ENCODE data around the gene SMAD5. TPM values are rescaled to one million over a fixed set of nuclear protein-coding genes. Genes with fewer than 3 reads are reported as not detected.

SMAD5 gene
- polyA plus RNA-seq, 3 donors, result 7.9 to 19.2 (median 17.3) TPM

GRCh38 chr5:136094189-136094912 lies 38.3 kb upstream of the SMAD5 start:
- H4K20me1 ChIP-seq (ENCODE audit: insufficient read depth, low read length), result no peaks in the 10 kb centered on the region
- H3K4me1 Mint-ChIP-seq, result no peaks in the 10 kb centered on the region
- DNase-seq, result no peak
- H3K79me2 ChIP-seq (ENCODE audit: insufficient read depth, low read length), result no peaks in the 10 kb centered on the region
- intact Hi-C loops (cut with micrococcal nuclease), result no loop called here
- H3K27me3 Mint-ChIP-seq (ENCODE audit: low read depth in 3 of 3), result peaks cover 17 to 21% (median 18%) of the 10 kb centered on the region in 3 donors
- no peak overlapping the region for H3K4me3 ChIP-seq (replicated peaks in 1 of 3; ENCODE audit: low read depth in 2 of 3, low read length in 3 of 3)
- no peak overlapping the region for H3K4me2 ChIP-seq (replicated peaks; ENCODE audit: extremely low read depth, low read length, poor library complexity, severe bottlenecking)
- no peaks in the 10 kb centered on the region for H3K36me3 ChIP-seq (replicated peaks in 1 of 2; ENCODE audit: control insufficient read depth in 1 of 2, insufficient read depth in 2 of 2, low read length in 2 of 2)
- 90% methylated on average over 2 of the region's 3 CpGs for WGBS (ENCODE audit: insufficient coverage)
- H3K27ac ChIP-seq (ENCODE audit: low read depth in 1 of 2, low read length in 2 of 2), result no peak overlapping the region
- H3K36me3 Mint-ChIP-seq, result no peaks in the 10 kb centered on the region
- no peak overlapping the region for H3K4me3 Mint-ChIP-seq
- TF ChIP-seq CTCF (IDR thresholded peaks at IDR 0.05), result no peak
- peaks cover 2 to 8% of the 10 kb centered on the region in 2 donors for H3K27me3 ChIP-seq (ENCODE audit: control insufficient read depth in 2 of 2, insufficient read depth in 2 of 2, low read length in 2 of 2)
- H3K4me1 ChIP-seq (ENCODE audit: control insufficient read depth in 1 of 2, insufficient read depth in 2 of 2, low read length in 2 of 2), result no peaks in the 10 kb centered on the region
- no peak overlapping the region for H2AFZ ChIP-seq (ENCODE audit: insufficient read depth, low read depth, low read length, poor library complexity, severe bottlenecking)
- no peak overlapping the region for H3K9ac ChIP-seq (ENCODE audit: insufficient read depth, low read length, poor library complexity, severe bottlenecking)
- H3K9me3 ChIP-seq (replicated peaks in 1 of 2; ENCODE audit: control insufficient read depth in 1 of 2, insufficient read depth in 1 of 2, low read length in 2 of 2), result no peaks in the 10 kb centered on the region
- no peak overlapping the region for H3K27ac Mint-ChIP-seq
- H3K9me3 Mint-ChIP-seq, result peaks cover 0 to 2% (median 0%) of the 10 kb centered on the region in 7 donors

GRCh38 chr5:136094913-136095641 lies 37.6 kb upstream of the SMAD5 start:
- H4K20me1 ChIP-seq (ENCODE audit: insufficient read depth, low read length), result no peaks in the 10 kb centered on the region
- no peak for TF ChIP-seq CTCF (IDR thresholded peaks at IDR 0.05)
- no peak overlapping the region for H3K27ac Mint-ChIP-seq
- H3K9me3 ChIP-seq (replicated peaks in 1 of 2; ENCODE audit: control insufficient read depth in 1 of 2, insufficient read depth in 1 of 2, low read length in 2 of 2), result no peaks in the 10 kb centered on the region
- H3K4me3 Mint-ChIP-seq, result no peak overlapping the region
- no peaks in the 10 kb centered on the region for H3K36me3 Mint-ChIP-seq
- H3K27me3 Mint-ChIP-seq (ENCODE audit: low read depth in 3 of 3), result peaks cover 18 to 24% (median 20%) of the 10 kb centered on the region in 3 donors
- H3K4me1 ChIP-seq (ENCODE audit: control insufficient read depth in 1 of 2, insufficient read depth in 2 of 2, low read length in 2 of 2), result no peaks in the 10 kb centered on the region
- no peaks in the 10 kb centered on the region for H3K36me3 ChIP-seq (replicated peaks in 1 of 2; ENCODE audit: control insufficient read depth in 1 of 2, insufficient read depth in 2 of 2, low read length in 2 of 2)
- DNase-seq, result no peak
- no peak overlapping the region for H2AFZ ChIP-seq (ENCODE audit: insufficient read depth, low read depth, low read length, poor library complexity, severe bottlenecking)
- H3K27me3 ChIP-seq (ENCODE audit: control insufficient read depth in 2 of 2, insufficient read depth in 2 of 2, low read length in 2 of 2), result peaks cover 2 to 8% of the 10 kb centered on the region in 2 donors
- H3K4me1 Mint-ChIP-seq, result no peaks in the 10 kb centered on the region
- intact Hi-C loops (cut with micrococcal nuclease), result no loop called here
- peaks cover 0 to 2% (median 0%) of the 10 kb centered on the region in 7 donors for H3K9me3 Mint-ChIP-seq
- 92% methylated on average over 7 of the region's 8 CpGs for WGBS (ENCODE audit: insufficient coverage)
- H3K79me2 ChIP-seq (ENCODE audit: insufficient read depth, low read length), result no peaks in the 10 kb centered on the region
- H3K9ac ChIP-seq (ENCODE audit: insufficient read depth, low read length, poor library complexity, severe bottlenecking), result no peak overlapping the region
- H3K27ac ChIP-seq (ENCODE audit: low read depth in 1 of 2, low read length in 2 of 2), result no peak overlapping the region
- no peak overlapping the region for H3K4me2 ChIP-seq (replicated peaks; ENCODE audit: extremely low read depth, low read length, poor library complexity, severe bottlenecking)
- no peak overlapping the region for H3K4me3 ChIP-seq (replicated peaks in 1 of 3; ENCODE audit: low read depth in 2 of 3, low read length in 3 of 3)

Data from CD14-positive monocyte (primary cell).